Measurements from ENCODE around the gene LDLRAD1.
A peak's percentile ranks its signal among the peaks of the same experiment; 100 is the strongest.
"Not testable (repeated sequence)": the region's sequence is repeated elsewhere in the genome, so short reads cannot be mapped to it uniquely, and the experiment has no call there.

The LDLRAD1 gene

GRCh38 chr1:53992085-53992874 is 25.7 kb downstream of the LDLRAD1 start:
- no peak for DNase-seq (ENCODE audit: low read depth in 2 of 2)

- no peak for DNase-seq (ENCODE audit: low read depth in 2 of 2)
Measured at GRCh38 chr1:53987880-53988279, 30.1 kb downstream of the LDLRAD1 start.

- DNase-seq (ENCODE audit: low read depth in 2 of 2), result no peak
Measured at GRCh38 chr1:53986458-53986857, 31.5 kb downstream of the LDLRAD1 start.

GRCh38 chr1:53984726-53985125 is 33.3 kb downstream of the LDLRAD1 start:
- DNase-seq (ENCODE audit: low read depth in 2 of 2), result no peak

GRCh38 chr1:53982763-53983104 is 35.3 kb downstream of the LDLRAD1 start:
- no peak for DNase-seq (ENCODE audit: low read depth in 2 of 2)

GRCh38 chr1:53982034-53982762 is 35.8 kb downstream of the LDLRAD1 start:
- peak; percentile 24 to 27 for DNase-seq (ENCODE audit: low read depth in 2 of 2)

GRCh38 chr1:53981220-53981619 is 36.8 kb downstream of the LDLRAD1 start:
- no peak for DNase-seq (ENCODE audit: low read depth in 2 of 2)

GRCh38 chr1:53979712-53980450 is 38.1 kb downstream of the LDLRAD1 start:
- no peak for DNase-seq (ENCODE audit: low read depth in 2 of 2)

GRCh38 chr1:53975861-53976260 is 42.1 kb downstream of the LDLRAD1 start:
- no peak for DNase-seq (ENCODE audit: low read depth in 2 of 2)

GRCh38 chr1:53971718-53972117 is 46.3 kb downstream of the LDLRAD1 start:
- DNase-seq (ENCODE audit: low read depth in 2 of 2), result no peak

- not testable (repeated sequence) for DNase-seq (ENCODE audit: low read depth in 2 of 2)
Measured at GRCh38 chr1:53969323-53969722, 48.7 kb downstream of the LDLRAD1 start.

GRCh38 chr1:53968125-53968513 is 49.9 kb downstream of the LDLRAD1 start:
- no peak for DNase-seq (ENCODE audit: low read depth in 2 of 2)

GRCh38 chr1:53967409-53968124 is 50.4 kb downstream of the LDLRAD1 start:
- no peak for DNase-seq (ENCODE audit: low read depth in 2 of 2)

GRCh38 chr1:53966794-53967193 is 51.2 kb downstream of the LDLRAD1 start:
- DNase-seq (ENCODE audit: low read depth in 2 of 2), result no peak

GRCh38 chr1:53964109-53964508 is 53.9 kb downstream of the LDLRAD1 start:
- DNase-seq (ENCODE audit: low read depth in 2 of 2), result no peak

GRCh38 chr1:53963460-53963859 is 54.5 kb downstream of the LDLRAD1 start:
- DNase-seq (ENCODE audit: low read depth in 2 of 2), result no peak

- no peak for DNase-seq (ENCODE audit: low read depth in 2 of 2)
Measured at GRCh38 chr1:53962395-53962794, 55.6 kb downstream of the LDLRAD1 start.

GRCh38 chr1:53959664-53960250 is 58.2 kb downstream of the LDLRAD1 start:
- no peak for DNase-seq (ENCODE audit: low read depth in 2 of 2)
